ENCODE results near the gene CELA1. TPM values are rescaled to one million over a fixed set of nuclear protein-coding genes. Genes with fewer than 3 reads are reported as not detected.

CELA1 gene
- total RNA-seq, 1 donor from 2014 or later: not detected

- peak overlapping the region; percentile 82 for H3K27ac Mint-ChIP-seq
- no peaks in the 10 kb centered on the region for H3K27me3 Mint-ChIP-seq
- H3K4me1 Mint-ChIP-seq (ENCODE audit: low read depth): peaks cover 11% of the 10 kb centered on the region
- H3K9me3 Mint-ChIP-seq (ENCODE audit: low read depth): no peaks in the 10 kb centered on the region
- no peak for TF ChIP-seq CTCF (IDR thresholded peaks at IDR 0.05; ENCODE audit: unreplicated experiment)
- no peak for DNase-seq (ENCODE audit: low spot score, unreplicated experiment)
- H3K36me3 Mint-ChIP-seq (ENCODE audit: insufficient read depth): no peaks in the 10 kb centered on the region
- H3K4me3 Mint-ChIP-seq (ENCODE audit: low read depth): no peak overlapping the region
Measured at GRCh38 chr12:51373187-51373586, 26.7 kb upstream of the CELA1 start.

GRCh38 chr12:51372021-51372420 is 25.5 kb upstream of the CELA1 start:
- Mint-ChIP-seq H3K9me3 (ENCODE audit: low read depth) (no peaks in the 10 kb centered on the region), H3K36me3 (ENCODE audit: insufficient read depth) (no peaks in the 10 kb centered on the region), H3K4me1 (ENCODE audit: low read depth) (peaks cover 11% of the 10 kb centered on the region), H3K4me3 (ENCODE audit: low read depth) (no peak overlapping the region), H3K27ac (peak overlapping the region; percentile 60), H3K27me3 (no peaks in the 10 kb centered on the region)
- no peak for TF ChIP-seq CTCF (IDR thresholded peaks at IDR 0.05; ENCODE audit: unreplicated experiment)
- DNase-seq (ENCODE audit: low spot score, unreplicated experiment): no peak

- Mint-ChIP-seq H3K27ac (peak overlapping the region; percentile 94), H3K36me3 (ENCODE audit: insufficient read depth) (no peaks in the 10 kb centered on the region), H3K4me3 (ENCODE audit: low read depth) (no peak overlapping the region), H3K9me3 (ENCODE audit: low read depth) (no peaks in the 10 kb centered on the region), H3K27me3 (no peaks in the 10 kb centered on the region), H3K4me1 (ENCODE audit: low read depth) (peaks cover 11% of the 10 kb centered on the region)
- peak; percentile 16 for DNase-seq (ENCODE audit: low spot score, unreplicated experiment)
- no peak for TF ChIP-seq CTCF (IDR thresholded peaks at IDR 0.05; ENCODE audit: unreplicated experiment)
Measured at GRCh38 chr12:51371295-51371953, 24.9 kb upstream of the CELA1 start.

- TF ChIP-seq CTCF (IDR thresholded peaks at IDR 0.05; ENCODE audit: unreplicated experiment): no peak
- Mint-ChIP-seq H3K36me3 (ENCODE audit: insufficient read depth) (no peaks in the 10 kb centered on the region), H3K27me3 (no peaks in the 10 kb centered on the region), H3K4me3 (ENCODE audit: low read depth) (no peak overlapping the region), H3K27ac (no peak overlapping the region), H3K9me3 (ENCODE audit: low read depth) (no peaks in the 10 kb centered on the region), H3K4me1 (ENCODE audit: low read depth) (peaks cover 11% of the 10 kb centered on the region)
- DNase-seq (ENCODE audit: low spot score, unreplicated experiment): no peak
Measured at GRCh38 chr12:51370667-51371066, 24.2 kb upstream of the CELA1 start.

GRCh38 chr12:51369581-51369980 is 23.1 kb upstream of the CELA1 start:
- Mint-ChIP-seq H3K9me3 (ENCODE audit: low read depth) (no peaks in the 10 kb centered on the region), H3K4me3 (ENCODE audit: low read depth) (no peak overlapping the region), H3K36me3 (ENCODE audit: insufficient read depth) (no peaks in the 10 kb centered on the region), H3K27me3 (no peaks in the 10 kb centered on the region), H3K4me1 (ENCODE audit: low read depth) (peaks cover 11% of the 10 kb centered on the region), H3K27ac (peak overlapping the region; percentile 10)
- TF ChIP-seq CTCF (IDR thresholded peaks at IDR 0.05; ENCODE audit: unreplicated experiment): no peak
- DNase-seq (ENCODE audit: low spot score, unreplicated experiment): no peak

Data from progenitor cell of endocrine pancreas (in vitro differentiated cells).